ENCODE measurements around the gene SLC35D2. TPM values are rescaled to one million over a fixed set of nuclear protein-coding genes. Genes with fewer than 3 reads are reported as not detected.
"Not testable (repeated sequence)": the region's sequence is repeated elsewhere in the genome, so short reads cannot be mapped to it uniquely, and the experiment has no call there.

Gene SLC35D2
- total and polyA plus RNA-seq, 11 donors = 8.2 to 23.1 (median 15.9) TPM

GRCh38 chr9:96378187-96378586 is 5.3 kb downstream of the SLC35D2 start:
- WGBS, 4 donors = 90 to 93% (median 90%) methylated on average over 3 of the region's 3 CpGs
- DNase-seq (no peak), ATAC-seq (no peak)
- H3K4me3 ChIP-seq = no peak overlapping the region
- H3K36me3 ChIP-seq = peaks cover 0 to 8% (median 0%) of the 10 kb centered on the region in 9 donors
- peaks cover 0 to 39% (median 14%) of the 10 kb centered on the region in 12 donors for H3K4me1 ChIP-seq
- no peaks in the 10 kb centered on the region for H3K9me3 ChIP-seq
- intact Hi-C loops (cut with DNase I) = no loop called here
- peak overlapping the region in 6 of 12 donors; percentile 51 to 69 (median 63) for H3K27ac ChIP-seq
- no peaks in the 10 kb centered on the region for H3K27me3 ChIP-seq
- no peak for TF ChIP-seq CTCF (IDR thresholded peaks at IDR 0.05)
- TF ChIP-seq POLR2A (IDR thresholded peaks at IDR 0.05) = no peak

GRCh38 chr9:96376891-96377874 is 6.3 kb downstream of the SLC35D2 start:
- intact Hi-C loops (cut with DNase I) = no loop called here
- DNase-seq (peak in 1 of 5 donors; percentile 32), ATAC-seq (peak; percentile 47 to 77 (median 63))
- WGBS, 4 donors = 52 to 64% (median 60%) methylated on average over 13 of the region's 13 CpGs
- Histone ChIP-seq H3K4me1 (peaks cover 0 to 30% (median 10%) of the 10 kb centered on the region in 12 donors), H3K27me3 (no peaks in the 10 kb centered on the region), H3K4me3 (peak overlapping the region in 3 of 12 donors; percentile 4 to 16 (median 8)), H3K9me3 (no peaks in the 10 kb centered on the region), H3K27ac (peak overlapping the region in 10 of 12 donors; percentile 31 to 69 (median 60)), H3K36me3 (peaks cover 0 to 8% (median 0%) of the 10 kb centered on the region in 9 donors)
- TF ChIP-seq POLR2A (IDR thresholded peaks at IDR 0.05) (no peak), CTCF (IDR thresholded peaks at IDR 0.05) (no peak)

GRCh38 chr9:96375507-96375906 is 8.0 kb downstream of the SLC35D2 start:
- H3K4me3 ChIP-seq; ATAC-seq; H3K9me3 ChIP-seq; intact Hi-C loops (cut with DNase I); H3K36me3 ChIP-seq; H3K27me3 ChIP-seq; DNase-seq; H3K27ac ChIP-seq: not testable (repeated sequence)
- peaks cover 0 to 15% (median 4%) of the 10 kb centered on the region in 12 donors for H3K4me1 ChIP-seq
- 94 to 98% (median 97%) methylated on average over 6 of the region's 6 CpGs for WGBS, 4 donors

GRCh38 chr9:96367943-96368342 is 15.6 kb downstream of the SLC35D2 start:
- no peak for ATAC-seq
- WGBS, 4 donors = 95 to 98% (median 97%) methylated on average over 1 of the region's 1 CpG

More at GRCh38 chr9:96367943-96368342, 15.6 kb downstream of the SLC35D2 start:
- no peaks in the 10 kb centered on the region for H3K27me3 ChIP-seq
- peaks cover 0 to 6% (median 0%) of the 10 kb centered on the region in 12 donors for H3K4me1 ChIP-seq
- H3K27ac ChIP-seq = no peak overlapping the region
- TF ChIP-seq POLR2A (IDR thresholded peaks at IDR 0.05) (no peak), CTCF (IDR thresholded peaks at IDR 0.05) (no peak)
- intact Hi-C loops (cut with DNase I) = no loop called here
- peaks cover 0 to 36% (median 17%) of the 10 kb centered on the region in 9 donors for H3K36me3 ChIP-seq
- no peak overlapping the region for H3K4me3 ChIP-seq
- no peak for DNase-seq
- no peaks in the 10 kb centered on the region for H3K9me3 ChIP-seq

Measured in heart left ventricle (tissue), 16 donors.